ENCODE measurements around the gene RNASET2.

RNASET2 gene

GRCh38 chr6:166956444-166957086 lies at the start of gene RNASET2:
Gene RNASET2, minus strand, starts transcription at chr6:166956550. Its CDS starts 368 bp downstream, at chr6:166956182.
- peak; percentile 100 for DNase-seq

GRCh38 chr6:167005350-167006159 lies 49.2 kb upstream of the RNASET2 start:
- DNase-seq: no peak

- no peak for DNase-seq
Observed at GRCh38 chr6:167000759-167001158, 44.4 kb upstream of the RNASET2 start.

GRCh38 chr6:166999884-167000253 lies 43.5 kb upstream of the RNASET2 start:
- no peak for DNase-seq

- DNase-seq: peak; percentile 93 to 95
Observed at GRCh38 chr6:166999145-166999883, 43.0 kb upstream of the RNASET2 start, which contains the start of gene CEP43. Gene CEP43, plus strand, starts transcription at chr6:166999397. Its CDS starts 16 bp downstream, at chr6:166999413.

- DNase-seq: peak; percentile 44 to 57
Observed at GRCh38 chr6:166998256-166999144, 42.1 kb upstream of the RNASET2 start.

- DNase-seq: peak; percentile 78
Observed at GRCh38 chr6:166997768-166998255, 41.5 kb upstream of the RNASET2 start.

GRCh38 chr6:166997348-166997747 lies 41.0 kb upstream of the RNASET2 start:
- no peak for DNase-seq

- no peak for DNase-seq
Observed at GRCh38 chr6:166996406-166996805, 40.1 kb upstream of the RNASET2 start.

- peak; percentile 50 to 52 for DNase-seq
Observed at GRCh38 chr6:166989427-166990032, 33.2 kb upstream of the RNASET2 start.

GRCh38 chr6:166988674-166989201 lies 32.4 kb upstream of the RNASET2 start:
- DNase-seq: no peak

GRCh38 chr6:166987930-166988329 lies 31.6 kb upstream of the RNASET2 start:
- no peak for DNase-seq

GRCh38 chr6:166987448-166987847 lies 31.1 kb upstream of the RNASET2 start:
- no peak for DNase-seq

- DNase-seq: no peak
Observed at GRCh38 chr6:166980738-166981137, 24.4 kb upstream of the RNASET2 start.

- DNase-seq: no peak
Observed at GRCh38 chr6:166977621-166978525, 21.5 kb upstream of the RNASET2 start.

GRCh38 chr6:166976636-166977035 lies 20.3 kb upstream of the RNASET2 start:
- DNase-seq: no peak

- DNase-seq: no peak
Observed at GRCh38 chr6:166972101-166972500, 15.8 kb upstream of the RNASET2 start.

GRCh38 chr6:166971271-166971670 lies 14.9 kb upstream of the RNASET2 start:
- DNase-seq: no peak

- DNase-seq: no peak
Observed at GRCh38 chr6:166970776-166971175, 14.4 kb upstream of the RNASET2 start.

- no peak for DNase-seq
Observed at GRCh38 chr6:166970091-166970490, 13.7 kb upstream of the RNASET2 start.
